ENCODE results near the gene CTNNA1. TPM values are rescaled to one million over a fixed set of nuclear protein-coding genes. Genes with fewer than 3 reads are reported as not detected.

The CTNNA1 gene
- total RNA-seq, 1 donor from 2014 or later, result 495 TPM

- H3K36me3 ChIP-seq (ENCODE audit: control insufficient read depth, insufficient read depth, low read length), result peaks cover 9% of the 10 kb centered on the region
- H3K4me3 ChIP-seq (ENCODE audit: low read depth, low read length), result no peak overlapping the region
- FAIRE-seq (no peak), DNase-seq (ENCODE audit: low read depth) (no peak)
- TF ChIP-seq CTCF (IDR thresholded peaks at IDR 0.05; ENCODE audit: insufficient read depth, low read length, severe bottlenecking), result no peak
- no peaks in the 10 kb centered on the region for H3K27me3 ChIP-seq (ENCODE audit: control insufficient read depth, insufficient read depth, low read length)
Measured at GRCh38 chr5:138951091-138951985, 198.1 kb downstream of the CTNNA1 start.

GRCh38 chr5:138951986-138952735 is 198.9 kb downstream of the CTNNA1 start:
- FAIRE-seq (no peak), DNase-seq (ENCODE audit: low read depth) (no peak)
- TF ChIP-seq CTCF (IDR thresholded peaks at IDR 0.05; ENCODE audit: insufficient read depth, low read length, severe bottlenecking), result no peak
- Histone ChIP-seq H3K36me3 (ENCODE audit: control insufficient read depth, insufficient read depth, low read length) (peaks cover 6% of the 10 kb centered on the region), H3K4me3 (ENCODE audit: low read depth, low read length) (no peak overlapping the region), H3K27me3 (ENCODE audit: control insufficient read depth, insufficient read depth, low read length) (no peaks in the 10 kb centered on the region)

- peaks cover 5% of the 10 kb centered on the region for H3K36me3 ChIP-seq (ENCODE audit: control insufficient read depth, insufficient read depth, low read length)
- DNase-seq (ENCODE audit: low read depth) (no peak), FAIRE-seq (no peak)
- no peak overlapping the region for H3K4me3 ChIP-seq (ENCODE audit: low read depth, low read length)
- TF ChIP-seq CTCF (IDR thresholded peaks at IDR 0.05; ENCODE audit: insufficient read depth, low read length, severe bottlenecking), result no peak
- H3K27me3 ChIP-seq (ENCODE audit: control insufficient read depth, insufficient read depth, low read length), result no peaks in the 10 kb centered on the region
Measured at GRCh38 chr5:138952962-138953361, 199.7 kb downstream of the CTNNA1 start.

- H3K4me3 ChIP-seq (ENCODE audit: low read depth, low read length), result no peak overlapping the region
- FAIRE-seq, result no peak
Measured at GRCh38 chr5:138953387-138954256, 200.4 kb downstream of the CTNNA1 start.

More at GRCh38 chr5:138953387-138954256, 200.4 kb downstream of the CTNNA1 start:
- H3K36me3 ChIP-seq (ENCODE audit: control insufficient read depth, insufficient read depth, low read length), result peaks cover 5% of the 10 kb centered on the region
- DNase-seq (ENCODE audit: low read depth), result peak; percentile 48
- no peaks in the 10 kb centered on the region for H3K27me3 ChIP-seq (ENCODE audit: control insufficient read depth, insufficient read depth, low read length)
- no peak for TF ChIP-seq CTCF (IDR thresholded peaks at IDR 0.05; ENCODE audit: insufficient read depth, low read length, severe bottlenecking)
